Measurements from ENCODE around the gene CES1.
"Not testable (repeated sequence)": the region's sequence is repeated elsewhere in the genome, so short reads cannot be mapped to it uniquely, and the experiment has no call there.

DNA sequence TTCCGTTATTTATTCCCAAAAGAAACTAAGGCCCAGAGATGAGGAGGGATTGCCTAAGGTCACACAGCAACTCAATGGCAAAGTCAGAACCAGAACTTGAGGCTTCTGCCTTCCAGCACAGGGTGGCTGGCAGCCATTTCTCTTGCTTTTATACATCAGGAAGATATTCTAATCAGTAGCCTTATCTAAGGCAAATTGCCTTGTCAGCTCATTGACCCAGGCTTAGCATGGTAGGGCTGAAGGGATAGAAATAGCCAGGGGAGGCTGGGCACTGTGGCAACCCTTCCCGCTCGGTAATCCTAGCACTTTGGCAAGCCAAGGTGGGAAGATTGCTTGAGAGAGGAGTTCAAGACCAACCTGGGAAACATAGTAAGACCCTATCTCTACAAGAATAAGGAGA is 2.3 kb upstream of the CES1 start:
- TF ChIP-seq, protein P1, sequence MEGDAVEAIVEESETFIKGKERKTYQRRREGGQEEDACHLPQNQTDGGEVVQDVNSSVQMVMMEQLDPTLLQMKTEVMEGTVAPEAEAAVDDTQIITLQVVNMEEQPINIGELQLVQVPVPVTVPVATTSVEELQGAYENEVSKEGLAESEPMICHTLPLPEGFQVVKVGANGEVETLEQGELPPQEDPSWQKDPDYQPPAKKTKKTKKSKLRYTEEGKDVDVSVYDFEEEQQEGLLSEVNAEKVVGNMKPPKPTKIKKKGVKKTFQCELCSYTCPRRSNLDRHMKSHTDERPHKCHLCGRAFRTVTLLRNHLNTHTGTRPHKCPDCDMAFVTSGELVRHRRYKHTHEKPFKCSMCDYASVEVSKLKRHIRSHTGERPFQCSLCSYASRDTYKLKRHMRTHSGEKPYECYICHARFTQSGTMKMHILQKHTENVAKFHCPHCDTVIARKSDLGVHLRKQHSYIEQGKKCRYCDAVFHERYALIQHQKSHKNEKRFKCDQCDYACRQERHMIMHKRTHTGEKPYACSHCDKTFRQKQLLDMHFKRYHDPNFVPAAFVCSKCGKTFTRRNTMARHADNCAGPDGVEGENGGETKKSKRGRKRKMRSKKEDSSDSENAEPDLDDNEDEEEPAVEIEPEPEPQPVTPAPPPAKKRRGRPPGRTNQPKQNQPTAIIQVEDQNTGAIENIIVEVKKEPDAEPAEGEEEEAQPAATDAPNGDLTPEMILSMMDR (IDR thresholded peaks at IDR 0.05), result not testable (repeated sequence)
- TF ChIP-seq POLR2AphosphoS5 (IDR thresholded peaks at IDR 0.05), result not testable (repeated sequence)
